ENCODE data around the gene PIGZ.

Gene PIGZ

GRCh38 chr3:196976941-196977340 lies 8.3 kb upstream of the PIGZ start:
- no peak for DNase-seq

- no peak for DNase-seq
These were observed 6.7 kb upstream of the PIGZ start for GRCh38 chr3:196975349-196975748.

- no peak for DNase-seq
These were observed 6.0 kb upstream of the PIGZ start for GRCh38 chr3:196974661-196975060.

- no peak for DNase-seq
These were observed 2.6 kb upstream of the PIGZ start for GRCh38 chr3:196971094-196971698.

- DNase-seq: no peak
These were observed 2.0 kb upstream of the PIGZ start for GRCh38 chr3:196970547-196971093.

GRCh38 chr3:196969660-196970546 lies 1.3 kb upstream of the PIGZ start:
- peak; percentile 61 to 70 for DNase-seq

GRCh38 chr3:196969134-196969659 lies 564 bp upstream of the PIGZ start:
- DNase-seq: peak; percentile 48 to 66

- DNase-seq: no peak
These were observed 1.0 kb downstream of the PIGZ start for GRCh38 chr3:196967412-196968232.

GRCh38 chr3:196966526-196967401 lies 1.9 kb downstream of the PIGZ start:
- no peak for DNase-seq

GRCh38 chr3:196965804-196966173 lies 2.8 kb downstream of the PIGZ start:
- DNase-seq: no peak

- DNase-seq: no peak
These were observed 3.4 kb downstream of the PIGZ start for GRCh38 chr3:196965112-196965803.

GRCh38 chr3:196963631-196963953 lies 5.0 kb downstream of the PIGZ start:
- DNase-seq: no peak

- no peak for DNase-seq
These were observed 5.6 kb downstream of the PIGZ start for GRCh38 chr3:196962930-196963630.

GRCh38 chr3:196962108-196962929 lies 6.3 kb downstream of the PIGZ start:
- DNase-seq: no peak

- no peak for DNase-seq
These were observed 13.8 kb downstream of the PIGZ start for GRCh38 chr3:196954832-196955231.

- DNase-seq: no peak
These were observed 17.3 kb downstream of the PIGZ start for GRCh38 chr3:196951371-196951770.

- no peak for DNase-seq
These were observed 18.9 kb downstream of the PIGZ start for GRCh38 chr3:196949750-196950149.

- no peak for DNase-seq
These were observed 19.4 kb downstream of the PIGZ start for GRCh38 chr3:196949285-196949619.

GRCh38 chr3:196948442-196949284 lies 20.0 kb downstream of the PIGZ start:
- no peak for DNase-seq

Measured in inflammatory macrophage (primary cell).